ENCODE data around the gene WWP2. TPM values are rescaled to one million over a fixed set of nuclear protein-coding genes. Genes with fewer than 3 reads are reported as not detected.
"Not testable (repeated sequence)": the region's sequence is repeated elsewhere in the genome, so short reads cannot be mapped to it uniquely, and the experiment has no call there.

WWP2 gene
- total RNA-seq, 1 donor from 2014 or later: 25.7 TPM

DNA sequence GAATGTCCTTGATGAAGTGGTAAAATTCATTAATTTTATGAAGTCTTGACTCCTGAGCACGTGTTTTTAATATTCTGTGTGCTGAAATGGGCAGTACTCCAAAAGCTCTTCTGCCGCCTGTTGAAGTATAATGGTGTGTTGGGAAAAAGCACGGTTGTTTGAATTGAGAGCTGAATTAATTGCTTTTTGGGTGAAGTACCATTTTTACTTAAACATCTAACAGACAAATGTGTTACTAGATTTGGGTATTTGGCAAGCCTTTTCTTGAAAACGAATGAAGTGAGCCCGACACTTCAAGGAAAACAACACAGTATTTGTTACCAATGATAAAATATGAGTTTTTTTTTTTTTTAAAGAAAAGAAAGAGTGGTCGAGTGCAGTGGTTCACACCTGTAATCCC lies 22.5 kb downstream of the WWP2 start:
- DNase-seq (ENCODE audit: low spot score in 2 of 2): no peak
- no peak for FAIRE-seq

DNA sequence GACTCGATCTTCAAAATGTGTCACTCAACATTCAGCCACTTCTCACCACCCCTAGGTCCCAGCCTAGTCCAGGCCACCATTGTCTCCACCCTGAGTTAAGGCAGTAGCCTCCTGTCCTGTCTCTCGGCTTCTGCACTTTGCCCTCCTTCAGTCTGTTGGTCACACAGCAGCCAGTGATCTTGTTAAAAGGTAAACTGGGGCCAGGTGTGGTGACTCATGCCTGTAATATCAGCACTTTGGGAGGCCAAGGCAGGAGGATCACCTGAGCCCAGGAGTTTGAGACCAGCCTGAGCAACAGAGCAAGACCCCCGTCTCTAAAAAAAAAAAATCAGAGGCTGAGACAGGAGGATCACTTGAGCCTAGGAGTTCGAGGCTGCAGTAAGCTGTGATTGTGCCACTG lies 25.8 kb downstream of the WWP2 start:
- FAIRE-seq (no peak), DNase-seq (ENCODE audit: low spot score in 2 of 2) (no peak)

DNA sequence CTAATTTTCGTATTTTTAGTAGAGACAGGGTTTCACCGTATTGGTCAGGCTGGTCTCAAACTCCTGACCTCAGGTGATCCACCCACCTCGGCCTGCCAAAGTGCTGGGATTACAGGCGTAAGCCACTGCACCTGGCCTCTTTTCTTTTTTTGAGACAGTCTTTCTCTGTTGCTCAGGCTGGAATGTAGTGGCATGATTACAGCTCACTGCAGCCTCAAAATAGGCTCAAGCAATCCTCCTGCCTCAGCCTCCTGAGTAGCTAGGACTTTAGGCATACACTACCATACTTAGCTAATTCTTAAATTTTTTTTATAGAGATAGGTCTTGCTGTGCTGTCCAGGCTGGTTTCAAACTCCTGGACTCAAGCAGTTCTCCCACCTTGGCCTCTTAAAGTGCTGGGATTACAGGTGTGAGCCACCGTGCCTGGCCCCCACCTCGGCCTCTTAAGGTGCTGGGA lies 29.3 kb downstream of the WWP2 start:
- FAIRE-seq; DNase-seq (ENCODE audit: low spot score in 2 of 2): not testable (repeated sequence)

DNA sequence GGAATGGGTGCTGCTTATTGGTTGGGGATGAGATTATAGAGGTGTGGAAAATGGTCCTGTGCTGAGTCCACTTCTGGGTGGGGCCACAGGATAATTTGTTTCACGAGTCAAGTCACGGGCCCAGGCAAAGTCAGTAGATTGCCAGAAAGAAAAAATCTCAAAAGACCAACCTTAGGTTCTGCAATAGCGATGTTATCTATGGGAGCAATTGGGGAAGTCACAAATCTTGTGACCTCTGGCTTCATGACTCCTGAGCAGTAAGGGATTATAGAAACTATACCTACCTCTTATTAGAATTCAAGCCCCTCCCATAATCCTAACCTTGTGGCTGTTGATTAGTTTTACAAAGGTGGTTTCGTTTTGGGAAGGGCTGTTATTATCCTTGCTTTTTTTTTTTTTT lies 31.4 kb downstream of the WWP2 start:
- no peak for FAIRE-seq
- no peak for DNase-seq (ENCODE audit: low spot score in 2 of 2)

DNA sequence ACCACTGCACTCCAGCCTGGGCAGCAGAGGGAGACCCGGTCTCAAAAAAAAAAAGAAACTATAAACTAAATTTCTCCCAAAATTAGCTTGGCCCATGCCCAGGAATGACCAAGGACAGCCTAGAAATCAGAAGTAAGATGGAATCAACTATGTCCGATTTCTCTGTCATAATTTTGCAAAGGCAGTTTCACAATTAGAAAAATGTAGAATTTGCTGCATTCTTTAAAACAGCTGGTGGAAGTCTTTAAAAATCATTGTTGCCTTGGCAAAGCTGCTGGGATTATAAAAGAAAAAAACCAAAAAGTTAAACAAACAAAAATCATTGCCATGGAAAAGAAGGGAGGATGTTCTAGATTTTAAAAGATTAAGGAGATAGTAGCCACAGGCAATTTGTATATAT lies 32.4 kb downstream of the WWP2 start:
- no peak for FAIRE-seq
- DNase-seq (ENCODE audit: low spot score in 2 of 2): no peak

DNA sequence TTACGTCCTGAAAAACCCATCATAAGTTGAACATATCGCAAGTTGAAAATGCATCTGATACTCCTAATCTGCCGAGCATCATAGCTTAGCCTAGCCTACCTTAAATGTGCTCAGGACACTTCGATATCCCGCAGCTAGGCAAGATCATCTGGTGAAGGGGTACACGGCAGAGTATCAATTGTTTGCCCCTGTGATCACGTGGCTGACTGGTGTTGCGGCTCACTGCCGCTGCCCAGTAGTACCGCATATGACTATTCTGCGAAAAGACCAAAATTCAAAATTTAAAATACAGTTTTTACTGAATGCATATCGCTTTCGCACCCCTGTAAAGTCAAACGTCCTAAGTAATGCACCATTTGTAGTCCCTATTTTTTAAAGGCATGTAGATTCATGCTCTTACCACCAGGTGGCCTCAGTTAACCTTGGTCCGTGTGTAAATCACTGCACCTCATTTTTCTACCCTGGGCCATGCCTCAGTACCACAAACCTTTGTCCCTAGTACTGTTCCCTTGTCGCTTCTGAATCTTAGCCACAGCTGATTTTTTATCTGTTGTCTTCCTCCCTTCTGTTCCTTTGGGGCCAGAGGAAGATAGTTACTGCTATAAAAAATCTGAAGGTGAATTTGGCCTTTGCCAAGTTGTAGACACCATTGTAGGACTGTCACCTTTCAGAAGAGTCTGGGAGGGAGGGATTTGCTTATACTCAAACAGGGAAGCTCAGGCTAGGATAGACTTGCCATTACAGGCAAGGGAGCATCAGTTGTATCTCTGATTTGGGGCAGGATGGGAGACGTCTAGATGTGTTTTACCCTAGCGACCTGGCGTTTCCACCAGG lies 34.4 kb downstream of the WWP2 start:
- DNase-seq (ENCODE audit: low spot score in 2 of 2): peak; percentile 38 to 45
- no peak for FAIRE-seq

DNA sequence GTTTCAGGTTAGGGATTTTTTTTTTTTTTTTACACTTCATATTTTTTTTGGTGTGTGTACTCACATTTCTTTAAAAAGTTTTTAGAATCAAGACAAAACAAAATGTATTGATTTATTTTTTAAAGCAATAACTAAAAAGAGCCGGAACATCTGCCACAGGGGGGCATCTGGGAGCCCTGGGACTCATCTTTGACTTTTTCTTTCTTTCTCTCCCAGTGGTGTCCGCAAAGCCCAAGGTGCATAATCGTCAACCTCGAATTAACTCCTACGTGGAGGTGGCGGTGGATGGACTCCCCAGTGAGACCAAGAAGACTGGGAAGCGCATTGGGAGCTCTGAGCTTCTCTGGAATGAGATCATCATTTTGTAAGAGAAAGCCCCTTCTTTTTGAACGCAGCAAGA lies 36.3 kb downstream of the WWP2 start:
- FAIRE-seq (peak; percentile 42), DNase-seq (ENCODE audit: low spot score in 2 of 2) (no peak)

DNA sequence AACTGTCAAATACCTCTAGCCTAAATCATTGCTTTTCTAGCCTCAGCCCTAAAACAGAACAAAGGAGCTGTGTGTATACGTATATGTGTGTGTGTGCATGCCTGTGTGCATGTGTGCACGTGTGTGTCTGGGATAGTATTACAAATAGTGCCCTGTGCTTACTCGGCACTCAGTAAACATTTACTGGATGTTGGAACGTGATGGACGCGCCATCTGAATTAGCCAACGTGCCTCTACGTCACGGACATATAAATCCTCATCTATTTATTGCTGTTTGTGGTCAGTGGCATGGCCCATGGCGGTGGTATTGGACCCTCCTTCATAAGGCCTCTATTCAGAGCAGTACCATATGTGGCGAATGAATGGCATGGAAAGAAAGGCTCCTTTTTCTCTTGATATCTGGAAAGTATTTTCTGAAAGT lies 37.5 kb downstream of the WWP2 start:
- DNase-seq (ENCODE audit: low spot score in 2 of 2) (no peak), FAIRE-seq (no peak)

DNA sequence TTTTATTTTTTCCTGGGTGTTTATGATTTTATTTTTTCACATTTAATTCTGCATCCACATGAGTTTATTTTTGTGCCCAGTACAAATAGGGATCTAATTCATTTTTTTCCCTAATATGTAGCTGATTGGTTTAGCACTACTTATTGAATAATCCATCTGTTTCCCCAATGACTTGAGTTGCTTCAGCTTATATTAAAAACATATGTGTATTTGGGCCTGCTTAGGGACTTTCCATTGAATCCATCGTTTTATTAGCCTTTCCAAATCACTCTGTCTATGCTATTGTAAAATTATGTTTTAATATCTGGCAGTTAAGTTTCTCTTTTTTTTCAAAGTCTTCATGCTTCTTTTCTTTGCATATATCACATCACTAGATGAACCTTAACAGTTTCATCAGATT lies 42.2 kb downstream of the WWP2 start:
- DNase-seq (ENCODE audit: low spot score in 2 of 2) (no peak), FAIRE-seq (no peak)

DNA sequence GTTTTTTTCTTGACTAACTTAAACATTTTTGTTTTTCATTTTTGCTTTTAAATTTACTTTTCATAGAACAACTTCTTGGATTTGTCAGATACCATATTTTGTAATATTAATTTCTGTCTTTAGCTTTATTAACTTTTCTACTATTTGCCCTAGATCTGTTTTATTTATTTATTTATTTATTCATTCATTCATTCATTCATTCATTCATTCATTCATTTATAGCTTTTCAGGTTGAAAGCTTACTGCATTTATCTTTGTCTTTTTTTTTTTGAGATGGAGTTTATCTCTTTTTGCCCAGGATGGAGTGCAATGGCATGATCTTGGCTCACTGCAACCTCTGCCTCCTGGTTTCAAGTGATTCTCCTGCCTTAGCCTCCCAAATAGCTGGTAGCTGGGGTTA lies 44.6 kb downstream of the WWP2 start:
- peak; percentile 77 for FAIRE-seq
- DNase-seq (ENCODE audit: low spot score in 2 of 2): not testable (repeated sequence)

DNA sequence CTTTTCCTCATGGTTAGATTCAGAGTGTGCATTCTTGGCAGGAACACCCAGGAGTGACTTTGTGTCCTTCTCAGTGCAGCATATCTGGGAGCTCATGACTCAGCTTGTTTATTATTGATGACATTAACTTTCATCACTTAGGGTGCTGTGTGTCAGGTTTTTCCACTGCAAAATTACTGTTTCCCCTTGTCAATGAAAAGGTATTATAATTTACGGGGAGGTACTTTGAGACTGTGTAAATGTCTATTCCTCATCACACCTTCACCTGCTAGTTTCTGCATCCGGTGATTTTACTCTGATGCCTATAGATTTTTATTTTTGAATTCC lies 50.5 kb downstream of the WWP2 start:
- DNase-seq (ENCODE audit: low spot score in 2 of 2) (no peak), FAIRE-seq (no peak)

DNA sequence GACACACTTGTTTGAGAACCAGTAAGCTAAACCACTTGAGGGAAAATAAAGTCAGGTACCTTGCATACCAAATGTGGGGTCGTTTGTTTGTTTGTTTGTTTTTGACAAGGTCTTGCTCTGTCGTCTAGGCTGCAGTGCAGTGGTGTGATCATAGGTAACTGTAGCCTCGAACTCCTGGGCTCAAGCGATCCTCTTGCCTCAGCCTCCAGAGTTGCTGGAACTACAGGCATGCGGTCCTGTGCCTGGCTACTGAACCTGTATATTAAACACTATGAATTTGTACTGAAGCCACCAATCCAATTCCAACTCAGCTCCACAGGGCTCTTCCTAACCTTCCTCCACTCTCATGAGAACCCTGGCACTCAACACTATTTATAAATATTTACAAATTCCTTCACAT lies 51.9 kb downstream of the WWP2 start:
- DNase-seq (ENCODE audit: low spot score in 2 of 2) (no peak), FAIRE-seq (no peak)

DNA sequence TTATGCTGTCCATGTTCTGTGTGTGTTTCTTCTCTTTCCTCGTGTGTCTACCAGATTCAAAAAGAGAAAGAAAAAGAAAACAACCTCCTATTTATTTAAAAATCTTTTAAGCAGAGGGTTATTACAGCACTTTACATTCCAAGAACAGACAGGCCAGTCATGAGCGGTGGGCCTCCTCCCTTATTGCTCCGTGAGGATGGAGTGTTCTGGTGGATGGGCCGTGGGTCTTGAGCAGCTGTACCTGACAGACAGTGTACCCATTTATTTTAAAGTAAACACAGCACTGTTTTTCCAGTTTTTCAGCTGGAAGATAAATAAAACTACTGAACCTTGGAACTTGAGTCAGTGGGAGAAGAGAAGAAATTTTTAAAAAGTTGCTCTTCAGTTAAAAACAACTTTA lies 52.4 kb downstream of the WWP2 start:
- DNase-seq (ENCODE audit: low spot score in 2 of 2) (no peak), FAIRE-seq (no peak)

DNA sequence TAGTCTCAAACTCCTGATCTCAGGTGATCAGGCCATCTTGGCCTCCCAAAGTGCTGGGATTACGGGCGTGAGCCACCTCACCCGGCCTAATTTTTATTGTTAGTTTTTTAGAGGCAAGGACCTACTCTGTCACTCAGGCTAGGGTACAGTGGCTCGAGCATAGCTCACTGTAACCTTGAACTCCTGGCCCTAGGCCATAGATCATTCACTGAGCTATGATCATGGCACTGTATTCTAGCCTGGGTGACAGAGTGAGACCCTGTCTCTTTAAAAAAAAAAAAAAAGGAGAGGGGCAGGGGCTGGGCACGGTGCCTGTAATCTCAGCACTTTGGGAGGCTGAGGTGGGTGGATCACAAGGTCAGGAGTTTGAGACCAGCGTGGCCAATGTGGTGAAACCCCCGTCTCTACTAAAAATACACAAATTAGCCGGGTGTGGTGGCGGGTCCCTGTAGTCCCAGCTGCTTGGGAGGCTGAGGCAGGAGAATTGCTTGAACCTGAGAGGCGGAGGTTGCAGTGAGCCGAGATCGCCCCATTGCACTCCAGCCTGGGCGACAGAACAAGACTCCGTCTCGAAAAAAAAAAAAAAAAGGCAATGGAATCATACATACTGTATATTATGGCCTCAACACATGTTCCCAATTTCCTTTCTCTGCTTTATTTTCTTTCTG lies 53.2 kb downstream of the WWP2 start:
- FAIRE-seq; DNase-seq (ENCODE audit: low spot score in 2 of 2): not testable (repeated sequence)

DNA sequence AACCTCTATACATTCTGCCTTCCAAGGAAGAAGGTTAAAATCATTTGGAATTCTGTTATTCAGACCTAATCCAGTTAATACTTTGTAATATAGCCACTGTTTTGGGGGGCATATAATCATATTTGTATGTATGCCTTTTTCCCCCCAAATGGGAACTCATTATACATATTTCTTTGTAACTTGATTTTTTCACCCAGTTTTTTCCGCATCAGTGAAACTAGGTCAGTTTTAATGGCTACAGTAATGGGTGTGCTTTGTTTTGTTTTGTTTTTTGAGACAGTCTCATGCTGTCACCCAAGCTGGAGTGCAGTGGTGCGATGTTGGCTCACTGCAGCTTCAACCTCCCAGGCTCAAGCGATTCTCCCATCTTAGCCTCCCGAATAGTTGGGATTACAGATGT lies 54.9 kb downstream of the WWP2 start:
- no peak for DNase-seq (ENCODE audit: low spot score in 2 of 2)
- FAIRE-seq: no peak

DNA sequence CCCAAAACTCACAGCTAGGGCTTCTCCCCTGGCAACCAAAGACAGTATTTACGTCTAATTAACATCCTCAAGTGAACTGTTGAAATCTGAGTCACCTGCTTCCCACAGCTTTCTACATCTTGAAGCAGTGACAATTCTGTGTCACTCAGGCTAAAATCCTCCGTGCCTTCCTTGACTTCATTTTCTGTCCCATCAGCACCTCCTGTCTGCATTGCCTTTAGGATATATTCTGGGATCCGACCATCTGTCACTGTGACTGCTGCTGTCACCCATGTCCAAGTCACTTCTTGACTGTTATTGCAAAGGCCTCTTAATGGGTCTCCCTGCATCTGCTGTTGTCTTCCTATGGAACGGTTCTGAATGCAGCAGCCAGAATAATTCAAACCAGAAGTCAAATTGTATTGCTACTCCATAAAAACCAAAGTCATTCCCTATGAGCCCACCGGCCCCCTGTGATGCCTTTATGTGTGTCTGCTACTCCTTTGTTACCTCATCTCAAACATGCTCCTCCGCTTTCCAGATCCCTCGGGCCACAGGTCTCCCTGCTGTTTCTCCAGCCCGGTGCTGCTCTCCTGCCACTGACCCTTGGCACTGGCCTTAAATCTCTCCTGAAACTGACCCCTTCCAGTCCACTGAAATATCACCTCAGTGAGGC lies 56.9 kb downstream of the WWP2 start:
- FAIRE-seq: no peak

DNA sequence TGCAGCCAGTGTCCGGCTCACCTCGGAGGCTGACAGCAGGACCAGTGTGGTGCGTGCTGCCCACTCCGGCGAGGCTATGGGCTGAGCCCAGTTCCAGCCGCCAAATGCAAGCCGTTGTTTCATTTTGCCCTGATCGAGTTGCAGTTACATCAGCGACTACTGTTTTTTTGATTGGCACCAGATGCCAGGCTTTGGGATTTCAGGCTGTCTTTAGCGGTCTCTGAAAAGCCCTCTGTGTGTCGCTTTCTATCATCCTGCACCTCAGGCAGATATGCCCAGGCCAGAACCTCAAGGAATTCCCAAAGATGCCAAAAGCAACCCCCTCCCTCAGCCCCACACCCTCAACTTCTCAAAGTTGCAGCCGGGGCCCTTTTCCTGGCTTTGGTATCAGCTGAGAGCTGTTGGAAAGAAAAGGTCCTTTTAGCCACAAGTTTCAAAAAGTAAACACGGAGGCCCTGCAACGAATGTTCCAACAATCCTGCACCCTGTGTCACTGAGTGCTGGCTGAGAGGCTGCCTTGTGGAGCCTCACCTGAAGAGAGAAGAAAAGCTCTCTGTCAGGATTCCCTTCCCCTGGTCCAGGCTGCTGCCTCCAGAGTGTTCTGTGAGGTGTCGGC lies 58.9 kb downstream of the WWP2 start:
- DNase-seq (ENCODE audit: low spot score in 2 of 2): no peak

More for the DNA sequence above, 56.9 kb downstream of the WWP2 start:
- no peak for DNase-seq (ENCODE audit: low spot score in 2 of 2)

DNA sequence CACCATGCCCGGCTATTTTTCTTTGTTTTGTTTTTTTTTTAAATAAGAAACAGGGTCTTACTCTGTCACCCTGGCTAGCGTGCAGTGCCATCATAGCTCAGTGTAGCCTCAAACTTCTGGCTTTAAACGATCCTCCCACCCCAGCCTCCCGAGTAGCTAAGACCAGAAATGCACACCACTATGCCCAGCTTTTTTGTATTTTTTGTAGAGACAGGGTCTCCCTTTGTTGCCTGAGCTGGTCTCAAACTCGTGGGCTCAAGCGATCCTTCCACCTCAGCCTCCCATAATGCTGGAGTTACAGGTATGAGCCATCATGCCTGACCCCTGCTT lies 59.7 kb downstream of the WWP2 start:
- DNase-seq (ENCODE audit: low spot score in 2 of 2) (no peak), FAIRE-seq (no peak)

More for the DNA sequence above, 58.9 kb downstream of the WWP2 start:
- FAIRE-seq: no peak

DNA sequence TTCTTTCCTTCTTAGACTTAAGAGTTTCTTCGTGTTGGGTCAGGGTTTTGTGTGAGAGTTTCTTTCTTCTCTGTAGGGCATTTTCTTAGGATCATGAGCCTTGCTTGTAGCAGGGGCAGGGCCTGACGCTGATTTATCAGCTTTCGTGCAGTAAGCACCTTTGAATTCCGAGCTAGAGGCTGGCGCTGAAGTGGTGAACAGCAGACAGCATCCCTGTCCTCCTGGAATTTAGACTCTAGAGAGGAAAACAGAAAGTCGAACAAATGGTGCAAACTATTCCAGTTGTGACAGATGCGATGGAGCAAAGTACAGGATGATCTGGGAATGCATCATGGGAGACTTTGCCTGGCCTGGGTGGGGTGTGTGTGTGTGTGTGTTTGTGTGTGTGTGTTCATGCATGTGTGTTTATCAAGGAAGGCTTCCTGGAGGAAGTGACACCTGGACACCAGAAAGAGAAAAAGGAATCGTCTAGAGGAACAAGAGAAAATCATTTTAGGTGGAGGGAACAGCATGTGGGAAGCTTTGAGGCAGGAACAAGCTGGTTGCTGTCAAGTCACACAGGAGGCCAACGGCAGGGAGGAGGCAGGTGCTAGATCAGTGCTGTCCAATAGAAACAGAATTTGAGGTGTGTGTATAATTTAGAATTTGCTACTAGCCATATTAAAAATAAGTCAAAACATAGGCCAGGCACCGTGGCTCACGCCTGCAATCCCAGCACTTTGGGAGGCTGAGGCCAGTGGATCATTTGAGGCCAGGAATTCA lies 60.2 kb downstream of the WWP2 start:
- FAIRE-seq: no peak
- DNase-seq (ENCODE audit: low spot score in 2 of 2): no peak

DNA sequence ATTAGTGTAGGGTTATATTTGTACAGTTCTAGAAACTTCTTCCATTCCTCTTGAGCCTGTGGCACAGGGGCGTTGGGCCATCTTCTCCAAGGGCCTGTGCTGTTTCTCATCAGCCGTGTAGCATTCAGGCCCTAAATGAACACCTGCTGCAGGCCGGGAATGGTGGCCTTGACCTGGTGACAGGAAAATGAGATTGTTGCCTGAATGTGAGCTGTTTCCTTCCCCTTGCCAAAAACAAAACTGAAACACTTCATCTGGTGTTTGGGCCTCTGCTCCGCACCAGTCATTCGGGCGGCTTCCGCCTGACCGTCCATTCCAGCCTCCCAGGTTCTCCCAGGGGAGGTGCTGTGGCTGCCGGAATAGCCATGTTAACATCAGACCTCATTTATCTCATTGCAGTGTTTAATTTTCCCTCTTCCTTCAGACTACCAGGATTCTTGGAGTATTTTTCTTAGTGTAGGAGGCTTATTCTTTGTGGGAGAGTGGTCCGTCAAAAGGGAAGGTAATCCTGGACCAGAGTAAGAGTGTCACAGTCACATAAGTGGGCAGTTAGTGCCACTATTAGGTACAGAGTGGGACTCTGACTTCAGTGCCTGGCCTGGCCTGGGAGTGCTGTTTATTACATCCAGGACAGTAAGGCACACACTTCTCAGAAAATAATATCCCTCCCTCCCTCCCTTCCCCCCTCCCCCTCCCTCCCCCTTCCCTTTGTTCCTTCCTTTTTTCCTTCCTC lies 61.9 kb downstream of the WWP2 start:
- no peak for FAIRE-seq
- peak in 1 of 2 donors; percentile 20 for DNase-seq (ENCODE audit: low spot score in 2 of 2)
